A549 (cell line): ENCODE measurements around the gene RFT1. TPM values are rescaled to one million over a fixed set of nuclear protein-coding genes. Genes with fewer than 3 reads are reported as not detected.

Source experiments
- ATAC-seq, 2 experiments: fragments of 200-7000 bp in 1 of 2; fragments of >200 bp in 1 of 2; cut with Nextera tagmentation in 1 of 2; cut with Tn5 transposase in 1 of 2; 3 replicates each; pipeline versions ENCODE4 v1.8.0 to v1.9.1; 2018 to 2020; ENCODE audit warnings: mild to moderate bottlenecking in 1 of 2, moderate library complexity in 1 of 2
- CTCF ChIA-PET: fragments of 300-600 bp; sonication (Branson Sonifier 250); formaldehyde crosslinking; extraction: SDS; loops from one replicate; lab custom pipeline; 2021; ENCODE audit warnings: antibody characterized with exemption, inconsistent platforms; lab: Yijun Ruan, JAX
- POLR2A ChIA-PET: fragments of 350-600 bp; formaldehyde crosslinking; extraction: SDS; loops from one replicate; lab custom pipeline; 2021; ENCODE audit warnings: antibody characterized with exemption, inconsistent platforms; lab: Yijun Ruan, JAX
- DNase-seq, 2 experiments: peaks; one replicate each; pipeline versions ENCODE4 v3.0.0 to v3.0.0-alpha.2; 2011 to 2016; ENCODE audit warnings: low read depth in 1 of 2, low spot score in 1 of 2
- FAIRE-seq: peaks from 2 replicates; lab custom pipeline; 2011; peaks lifted over from hg19 to GRCh38; lab: Jason Lieb, UNC
- H3K27ac ChIP-seq, 2 experiments: fragments of >200 bp; sonication (Bioruptor Twin); formaldehyde crosslinking; 3 replicates each; pipeline ENCODE4 v1.5.1; 2016 to 2017
- H3K4me1 ChIP-seq: fragments of >200 bp; sonication (Bioruptor Twin); formaldehyde crosslinking; 3 replicates; pipeline ENCODE4 v1.6.1; 2016
- H3K4me2 ChIP-seq: fragments of >200 bp; sonication (Bioruptor Twin); formaldehyde crosslinking; 3 replicates; pipeline ENCODE4 v1.6.1; 2016
- H3K4me3 ChIP-seq: fragments of >200 bp; sonication (Bioruptor Twin); formaldehyde crosslinking; 3 replicates; pipeline ENCODE4 v1.5.1; 2016
- H3K9me3 ChIP-seq: fragments of >200 bp; sonication (Bioruptor Twin); formaldehyde crosslinking; 3 replicates; pipeline ENCODE4 v1.6.1; 2016
- CBX2 ChIP-seq: fragments of 200-600 bp; sonication (generic); IDR thresholded peaks from 2 replicates; pipeline ENCODE4 v1.6.1; 2016; ENCODE audit warnings: low read depth, mild to moderate bottlenecking, borderline replicate concordance
- CHD4 ChIP-seq: fragments of 200-600 bp; sonication (generic); IDR thresholded peaks from 2 replicates; pipeline ENCODE4 v1.6.1; 2016; ENCODE audit warnings: antibody characterized with exemption, mild to moderate bottlenecking, borderline replicate concordance
- EHMT2 ChIP-seq: fragments of 200-600 bp; sonication (generic); IDR thresholded peaks from 2 replicates; pipeline ENCODE4 v1.6.1; 2016; ENCODE audit warnings: antibody characterized with exemption, low read depth, mild to moderate bottlenecking, moderate library complexity
- FOSB ChIP-seq: fragments of 250-450 bp; sonication (Bioruptor Pico); IDR thresholded peaks from 2 replicates; pipeline ENCODE4 v1.5.0; 2020; ENCODE audit warnings: mild to moderate bottlenecking, moderate library complexity
- FOSL2 ChIP-seq, 2 experiments: fragments of 450-650 bp in 1 of 2; fragments of >200 bp in 1 of 2; sonication (Bioruptor Twin) in 1 of 2; formaldehyde crosslinking; IDR thresholded peaks; 2 replicates each; pipeline versions ENCODE4 v1.5.0 to v1.6.1; 2016 to 2020; ENCODE audit warnings: mild to moderate bottlenecking in 1 of 2, moderate library complexity in 1 of 2
- FOXS1 ChIP-seq: fragments of 250-450 bp; sonication (Bioruptor Pico); IDR thresholded peaks from 2 replicates; pipeline ENCODE4 v1.5.0; 2020; ENCODE audit warnings: mild to moderate bottlenecking, moderate library complexity
- HEYL ChIP-seq: fragments of 250-450 bp; sonication (Bioruptor Pico); IDR thresholded peaks from 2 replicates; pipeline ENCODE4 v1.8.0; 2021; ENCODE audit warnings: mild to moderate bottlenecking, moderate library complexity
- HOXB13 ChIP-seq: fragments of 250-450 bp; sonication (Bioruptor Pico); IDR thresholded peaks from 2 replicates; pipeline ENCODE4 v1.5.0; 2020; ENCODE audit warnings: low read depth, mild to moderate bottlenecking, moderate library complexity
- JUN ChIP-seq, 2 experiments: fragments of >200 bp; sonication (Bioruptor Twin); formaldehyde crosslinking; IDR thresholded peaks; 2 replicates in 1 of 2; 3 replicates in 1 of 2; pipeline ENCODE4 v1.6.1; 2016 to 2017
- JUNB ChIP-seq: fragments of >200 bp; sonication (Bioruptor Twin); formaldehyde crosslinking; IDR thresholded peaks from 2 replicates; pipeline ENCODE4 v1.6.1; 2016
- KDM1A ChIP-seq: fragments of 200-600 bp; sonication (generic); IDR thresholded peaks from 2 replicates; pipeline ENCODE4 v1.6.1; 2016; ENCODE audit warnings: low read depth, mild to moderate bottlenecking
- KDM5A ChIP-seq: fragments of 200-600 bp; sonication (generic); IDR thresholded peaks from 2 replicates; pipeline ENCODE4 v1.6.1; 2016; ENCODE audit warnings: antibody characterized with exemption, mild to moderate bottlenecking
- MAFK ChIP-seq: fragments of 450-650 bp; IDR thresholded peaks from 2 replicates; pipeline ENCODE4 v1.6.1; 2014; ENCODE audit not compliant: partially characterized antibody
- NR3C1 ChIP-seq: fragments of >200 bp; sonication (Bioruptor Twin); formaldehyde crosslinking; IDR thresholded peaks from 3 replicates; pipeline ENCODE4 v1.6.1; 2017
- PHF8 ChIP-seq: fragments of 200-600 bp; sonication (generic); IDR thresholded peaks from 2 replicates; pipeline ENCODE4 v1.6.1; 2016; ENCODE audit warnings: low read depth, mild to moderate bottlenecking, antibody characterized with exemption, moderate library complexity, borderline replicate concordance
- POLR2A ChIP-seq: IDR thresholded peaks from 2 replicates; pipeline ENCODE4 v1.6.1; 2012; ENCODE audit warnings: mild to moderate bottlenecking, low read length
- POLR2AphosphoS2 ChIP-seq: conservative IDR thresholded peaks from 2 replicates; pipeline ENCODE4 v1.6.1; 2012; ENCODE audit warnings: low read length, improper control_type of control experiment, inconsistent platforms
- RAD21 ChIP-seq, 2 experiments: fragments of >200 bp in 1 of 2; sonication (Bioruptor Twin) in 1 of 2; formaldehyde crosslinking in 1 of 2; IDR thresholded peaks in 1 of 2; conservative IDR thresholded peaks in 1 of 2; 2 replicates in 1 of 2; 3 replicates in 1 of 2; pipeline ENCODE4 v1.6.1; 2012 to 2018; ENCODE audit warnings: inconsistent platforms in 1 of 2
- RARB ChIP-seq: fragments of 250-450 bp; sonication (Bioruptor Pico); IDR thresholded peaks from 2 replicates; pipeline ENCODE4 v1.8.0; 2021; ENCODE audit warnings: mild to moderate bottlenecking, moderate library complexity
- SREBF2 ChIP-seq: fragments of 450-650 bp; IDR thresholded peaks from 2 replicates; pipeline ENCODE4 v1.6.1; 2014; ENCODE audit warnings: mild to moderate bottlenecking, moderate library complexity
- TFCP2L1 ChIP-seq: fragments of 250-450 bp; sonication (Bioruptor Pico); IDR thresholded peaks from 2 replicates; pipeline ENCODE4 v1.5.0; 2021; ENCODE audit warnings: mild to moderate bottlenecking
- ZC3H11A ChIP-seq: fragments of 450-650 bp; IDR thresholded peaks from 2 replicates; pipeline ENCODE4 v1.6.1; 2014; ENCODE audit warnings: antibody characterized with exemption, mild to moderate bottlenecking
- ZFP36 ChIP-seq: fragments of 450-650 bp; IDR thresholded peaks from 2 replicates; pipeline ENCODE4 v1.6.1; 2014; ENCODE audit warnings: borderline replicate concordance; ENCODE audit not compliant: partially characterized antibody
- ZSCAN20 ChIP-seq: fragments of 250-450 bp; sonication (Bioruptor Pico); IDR thresholded peaks from 2 replicates; pipeline ENCODE4 v1.8.0; 2022; ENCODE audit warnings: mild to moderate bottlenecking, moderate library complexity
- WGBS: methylation state at CpG from one replicate; pipeline ENCODE4 v1.1.6; 2017; ENCODE audit errors: missing lambda C conversion rate; 5-methylcytosine and 5-hydroxymethylcytosine counted together
- polyA plus RNA-seq, 4 experiments: library from polyadenylated mRNA; depleted of rRNA in 3 of 4; stranded (reverse); fragments of >200 nt; fragmentation: RNase III in 1 of 4; extraction: RNeasy Plus Mini Kit Qiagen cat#74134 plus additional on column Dnase treatment in 1 of 4; gene quantifications; 2 replicates in 3 of 4; 3 replicates in 1 of 4; pipeline ENCODE4 v1.2.3, GENCODE V29; 2011 to 2017
- TF ChIP-seq, protein P1 (sequence below): IDR thresholded peaks from 2 replicates; pipeline ENCODE4 v1.6.1; 2012; ENCODE audit warnings: low read depth, borderline replicate concordance
- TF ChIP-seq, protein P2 (sequence below): IDR thresholded peaks from 2 replicates; pipeline ENCODE4 v1.6.1; 2012
- TF ChIP-seq, protein P3 (sequence below): fragments of >200 bp; sonication (Bioruptor Twin); formaldehyde crosslinking; IDR thresholded peaks from 3 replicates; pipeline ENCODE4 v1.6.1; 2016

Gene RFT1
- polyA plus RNA-seq, 2 of the 4 experiments (the other 2 are of a cell fraction): 15.6 to 33.6 TPM

DNA sequence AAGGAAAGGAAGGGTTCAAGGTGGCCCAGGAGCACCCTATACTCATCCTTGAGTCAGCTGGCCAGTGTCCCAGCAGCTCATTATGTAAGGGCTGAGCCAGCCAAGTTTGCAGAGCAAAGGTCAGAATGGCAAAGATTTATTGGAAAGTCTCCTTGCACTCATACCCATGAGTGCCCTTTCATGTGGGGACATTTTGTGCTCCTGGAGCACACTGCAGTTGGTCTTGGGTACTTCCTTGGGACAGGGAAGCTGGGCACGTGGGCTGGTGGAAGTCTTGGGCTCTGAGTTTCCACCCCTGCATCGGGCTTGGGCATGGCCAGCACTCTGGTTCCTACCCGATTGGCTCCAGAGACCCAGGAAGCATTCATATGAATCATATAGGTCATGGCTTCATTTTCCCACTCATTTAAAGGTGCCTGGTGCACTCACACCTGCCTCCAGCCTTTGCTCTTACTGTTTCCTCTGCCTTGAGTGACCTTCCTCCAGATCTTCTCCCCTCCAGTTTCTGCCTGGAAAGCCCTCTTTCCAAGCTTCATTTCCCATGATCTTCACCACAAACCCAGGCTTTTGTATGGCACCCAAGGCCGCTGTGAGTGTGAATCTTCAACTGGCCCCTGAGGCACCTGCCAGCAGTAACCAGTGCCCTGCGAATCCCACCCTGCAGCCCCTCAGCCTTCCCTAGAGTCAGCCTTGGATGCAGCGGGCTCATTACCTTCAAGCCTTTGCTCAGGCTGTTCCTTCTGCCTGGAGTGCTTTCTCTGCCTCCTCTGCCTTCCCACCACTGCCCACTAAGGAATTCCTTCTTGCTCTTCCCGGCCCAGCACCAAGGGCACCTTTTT, 20.2 kb upstream of the RFT1 start:
- ATAC-seq: peak; percentile 35 to 55; a peak in 3 of 6 replicates
- POLR2A ChIA-PET: no interaction called here

DNA sequence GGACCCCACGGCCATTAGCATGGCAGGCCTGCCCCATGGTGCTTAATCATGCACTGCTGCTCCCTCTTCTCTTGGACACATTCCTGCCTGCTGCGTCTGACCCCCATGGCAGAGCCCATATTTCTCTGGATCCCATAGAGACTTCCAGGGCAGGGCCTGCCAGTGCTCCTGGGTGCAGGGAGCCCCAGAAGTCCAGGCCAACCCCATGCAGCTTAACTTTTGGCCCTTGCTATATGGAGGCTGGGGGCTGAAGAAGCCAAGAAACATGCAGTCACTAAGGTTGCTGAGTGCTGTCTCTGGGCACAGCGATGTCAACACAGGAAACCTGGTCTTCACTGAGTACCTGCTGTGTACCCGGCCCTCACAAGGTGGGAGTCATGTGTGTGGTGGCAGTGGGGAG, 19.5 kb upstream of the RFT1 start:
- no peak for ATAC-seq
- Histone ChIP-seq H3K4me3 (no peak overlapping the region), H3K9me3 (no peaks in the 10 kb centered on the region), H3K27ac (peak overlapping the region; percentile 64 to 73; a peak in 3 of 6 replicates), H3K4me2 (peak overlapping the region; percentile 63)
- no peak for FAIRE-seq
- POLR2A ChIA-PET: no interaction called here
- TF ChIP-seq ZSCAN20 (no peak), ZC3H11A (no peak), PHF8 (no peak), MAFK (no peak), FOSL2 (IDR thresholded peaks at IDR 0.05) (no peak), FOSL2 (CRISPR knock-in tag; IDR thresholded peaks at IDR 0.05) (no peak), HOXB13 (no peak), RARB (CRISPR knock-in tag) (no peak), EHMT2 (no peak), FOXS1 (no peak), SREBF2 (no peak), ZFP36 (no peak), JUNB (no peak), POLR2A (no peak), RAD21 (conservative IDR thresholded peaks at IDR 0.05 in 1 of 2, IDR thresholded peaks at IDR 0.05 in 1 of 2) (no peak), KDM1A (no peak), POLR2AphosphoS2 (no peak)
- TF ChIP-seq, protein P1, sequence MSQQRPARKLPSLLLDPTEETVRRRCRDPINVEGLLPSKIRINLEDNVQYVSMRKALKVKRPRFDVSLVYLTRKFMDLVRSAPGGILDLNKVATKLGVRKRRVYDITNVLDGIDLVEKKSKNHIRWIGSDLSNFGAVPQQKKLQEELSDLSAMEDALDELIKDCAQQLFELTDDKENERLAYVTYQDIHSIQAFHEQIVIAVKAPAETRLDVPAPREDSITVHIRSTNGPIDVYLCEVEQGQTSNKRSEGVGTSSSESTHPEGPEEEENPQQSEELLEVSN: no peak
- TF ChIP-seq, protein P2, sequence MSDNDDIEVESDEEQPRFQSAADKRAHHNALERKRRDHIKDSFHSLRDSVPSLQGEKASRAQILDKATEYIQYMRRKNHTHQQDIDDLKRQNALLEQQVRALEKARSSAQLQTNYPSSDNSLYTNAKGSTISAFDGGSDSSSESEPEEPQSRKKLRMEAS: no peak
- TF ChIP-seq, all 56 proteins: peak for 0
- no peak for DNase-seq
- H3K4me1 ChIP-seq: peaks cover 54% of the 10 kb centered on the region
- WGBS: 86% methylated on average over 2 of the region's 4 CpGs
- CTCF ChIA-PET: interaction anchor here (0.9 to 2.1 kb wide), 6 partner anchors 8 to 50 kb away, joined by 3 to 11 read pairs (median 4); no protein-coding TSS in a partner anchor

More for the DNA sequence above, 20.2 kb upstream of the RFT1 start:
- Histone ChIP-seq H3K9me3 (no peaks in the 10 kb centered on the region), H3K4me3 (no peak overlapping the region), H3K4me1 (peaks cover 47% of the 10 kb centered on the region), H3K4me2 (peak overlapping the region; percentile 63), H3K27ac (peak overlapping the region; percentile 73 to 74; a peak in 5 of 6 replicates)
- no peak for TF ChIP-seq FOSB (CRISPR knock-in tag)
- TF ChIP-seq, protein P1: peak; percentile 66; the same call in 1 of the 2 replicates
- DNase-seq (peak in 1 of 2 experiments; percentile 22), FAIRE-seq (no peak)
- WGBS: 52% methylated on average over 7 of the region's 7 CpGs
- CTCF ChIA-PET: interaction anchor here (0.9 to 2.1 kb wide), 6 partner anchors 9 to 49 kb away, joined by 3 to 11 read pairs (median 4); no protein-coding TSS in a partner anchor

DNA sequence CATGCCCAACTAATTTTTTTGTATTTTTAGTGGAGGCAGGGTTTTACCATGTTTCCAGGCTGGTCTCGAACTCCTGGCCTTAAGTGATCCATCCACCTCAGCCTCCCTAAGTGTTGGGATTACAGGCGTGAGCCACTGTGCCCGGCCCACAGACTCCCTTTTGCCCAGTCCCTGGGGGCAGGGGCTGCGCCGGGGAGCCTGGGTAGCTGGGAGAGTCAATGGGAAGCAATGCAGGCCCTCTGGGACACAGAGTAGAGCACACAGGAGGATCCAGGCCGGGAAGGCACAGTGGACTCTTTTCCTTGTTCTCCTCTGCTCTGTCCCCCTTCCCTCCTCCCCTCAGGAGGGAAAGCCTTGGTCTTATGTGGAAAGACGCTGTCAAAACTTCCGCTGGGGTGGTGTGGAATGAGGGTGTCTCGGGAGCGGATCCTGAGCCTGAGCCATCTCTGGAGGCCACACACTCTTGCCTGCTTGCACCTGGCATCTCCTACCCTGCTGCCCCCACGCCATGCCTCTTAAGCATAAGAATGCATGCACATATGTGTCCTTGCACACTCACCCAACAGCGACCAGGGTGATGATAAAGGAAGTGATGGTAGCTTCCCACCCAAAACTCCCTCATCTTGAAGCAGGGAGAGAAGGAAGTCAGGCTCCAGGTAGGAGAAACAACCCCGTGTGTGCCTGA, 18.9 kb upstream of the RFT1 start:
- ChIA-PET POLR2A (no interaction called here), CTCF (interaction anchor here (1.2 to 2.7 kb wide), 4 partner anchors 14 to 50 kb away, joined by 5 to 11 read pairs (median 7); no protein-coding TSS in a partner anchor)
- DNase-seq: no peak
- no peak for TF ChIP-seq HEYL (CRISPR knock-in tag)
- TF ChIP-seq FOXS1: no peak
- TF ChIP-seq, protein P3, sequence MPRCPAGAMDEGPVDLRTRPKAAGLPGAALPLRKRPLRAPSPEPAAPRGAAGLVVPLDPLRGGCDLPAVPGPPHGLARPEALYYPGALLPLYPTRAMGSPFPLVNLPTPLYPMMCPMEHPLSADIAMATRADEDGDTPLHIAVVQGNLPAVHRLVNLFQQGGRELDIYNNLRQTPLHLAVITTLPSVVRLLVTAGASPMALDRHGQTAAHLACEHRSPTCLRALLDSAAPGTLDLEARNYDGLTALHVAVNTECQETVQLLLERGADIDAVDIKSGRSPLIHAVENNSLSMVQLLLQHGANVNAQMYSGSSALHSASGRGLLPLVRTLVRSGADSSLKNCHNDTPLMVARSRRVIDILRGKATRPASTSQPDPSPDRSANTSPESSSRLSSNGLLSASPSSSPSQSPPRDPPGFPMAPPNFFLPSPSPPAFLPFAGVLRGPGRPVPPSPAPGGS: no peak
- no peak for TF ChIP-seq TFCP2L1 (CRISPR knock-in tag)
- no peak for TF ChIP-seq JUN (IDR thresholded peaks at IDR 0.05)
- no peak for TF ChIP-seq CHD4
- no peak for TF ChIP-seq JUNB
- TF ChIP-seq POLR2AphosphoS2: no peak
- TF ChIP-seq NR3C1: no peak
- TF ChIP-seq, protein P1: no peak
- TF ChIP-seq SREBF2: no peak
- no peak for TF ChIP-seq RAD21 (conservative IDR thresholded peaks at IDR 0.05 in 1 of 2, IDR thresholded peaks at IDR 0.05 in 1 of 2)
- no peak for TF ChIP-seq CBX2
- no peak for TF ChIP-seq KDM5A
- no peak for TF ChIP-seq FOSB (CRISPR knock-in tag)
- FAIRE-seq: no peak
- 0 out of 3 replicates have a peak overlapping the region, but pooled peaks have one; percentile 63 for H3K4me2 ChIP-seq
- no peaks in the 10 kb centered on the region for H3K9me3 ChIP-seq
- peaks cover 57% of the 10 kb centered on the region for H3K4me1 ChIP-seq
- H3K27ac ChIP-seq: peak overlapping the region; percentile 64 to 73; a peak in 3 of 6 replicates
- ATAC-seq: no peak
- 87% methylated on average over 9 of the region's 13 CpGs for WGBS
- no peak overlapping the region for H3K4me3 ChIP-seq
